Measurements from ENCODE around the gene SQSTM1.
"Not testable (repeated sequence)": the region's sequence is repeated elsewhere in the genome, so short reads cannot be mapped to it uniquely, and the experiment has no call there.

The SQSTM1 gene

GRCh38 chr5:179820483-179821297, at the start of gene SQSTM1:
TSS of gene SQSTM1 (plus strand) at chr5:179820905. CDS start at chr5:179820937, 32 bp downstream.
- peak; percentile 13 to 79 for DNase-seq

GRCh38 chr5:179771311-179771895, 49.3 kb upstream of the SQSTM1 start:
- DNase-seq = no peak

GRCh38 chr5:179772351-179772750, 48.4 kb upstream of the SQSTM1 start:
- no peak for DNase-seq

DNA sequence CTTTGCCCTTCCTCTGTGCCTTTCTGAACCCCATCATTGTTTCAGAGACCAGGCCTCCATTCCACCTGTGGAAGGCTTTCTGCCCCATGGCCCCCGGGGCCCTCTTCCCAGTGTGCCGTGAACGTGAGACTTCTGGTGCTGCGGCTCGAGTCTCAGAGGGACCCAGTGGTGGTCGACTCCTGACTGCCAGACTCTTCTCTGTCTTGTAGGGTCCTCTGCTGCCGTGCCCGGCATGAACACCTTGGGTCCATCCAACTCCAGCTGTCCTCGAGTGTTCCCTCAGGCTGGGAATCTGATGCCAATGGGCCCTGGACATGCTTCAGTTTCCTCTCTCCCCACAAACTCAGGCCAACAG, 47.0 kb upstream of the SQSTM1 start:
- DNase-seq = no peak

- DNase-seq = no peak
These were observed 46.3 kb upstream of the SQSTM1 start for GRCh38 chr5:179774442-179774841.

GRCh38 chr5:179776411-179776938, 44.2 kb upstream of the SQSTM1 start:
- no peak for DNase-seq

DNA sequence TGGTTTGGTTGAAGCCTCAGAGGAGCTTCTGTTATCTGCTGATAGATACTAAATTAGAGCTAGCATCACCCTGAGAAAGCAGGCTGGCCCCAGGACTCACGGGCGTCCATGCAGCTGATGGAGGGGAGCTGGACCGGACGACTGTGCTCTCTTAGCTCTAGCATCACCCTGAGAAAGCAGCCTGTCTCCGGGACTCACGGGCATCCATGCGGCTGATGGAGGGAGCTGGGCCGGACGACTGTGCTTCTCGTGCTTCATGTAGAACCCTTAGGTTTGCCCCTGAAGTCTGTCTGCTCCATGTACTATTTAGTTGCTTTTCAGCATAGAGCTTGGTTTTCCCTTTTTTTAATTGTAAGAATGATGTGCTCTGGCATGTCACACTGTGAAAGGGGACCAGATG, 43.2 kb upstream of the SQSTM1 start:
- no peak for DNase-seq

- no peak for DNase-seq
These were observed 42.8 kb upstream of the SQSTM1 start for GRCh38 chr5:179777909-179778308.

- no peak for DNase-seq
These were observed 42.1 kb upstream of the SQSTM1 start for GRCh38 chr5:179778591-179778990.

DNA sequence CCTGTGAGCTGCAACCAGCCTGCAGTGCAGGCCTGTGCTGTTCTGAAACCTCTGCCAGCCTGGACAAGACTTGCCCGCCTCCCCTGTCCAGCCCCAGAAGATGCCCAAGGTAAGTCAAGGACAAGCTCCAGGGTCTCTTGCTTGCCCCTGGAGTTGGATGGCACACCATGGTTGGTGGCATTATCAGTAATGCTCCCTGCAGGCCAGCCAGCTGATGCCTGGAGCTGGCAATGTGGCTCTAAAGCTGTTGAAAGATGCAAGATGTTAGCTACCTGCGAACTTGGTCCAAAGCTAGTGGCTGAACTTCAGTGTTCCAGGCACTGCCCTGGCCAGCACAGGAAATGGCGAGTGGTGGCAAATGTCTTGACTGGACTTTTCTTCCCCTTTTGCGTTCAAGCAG, 40.9 kb upstream of the SQSTM1 start:
- DNase-seq = no peak

GRCh38 chr5:179780362-179780761, 40.3 kb upstream of the SQSTM1 start:
- DNase-seq = no peak

DNA sequence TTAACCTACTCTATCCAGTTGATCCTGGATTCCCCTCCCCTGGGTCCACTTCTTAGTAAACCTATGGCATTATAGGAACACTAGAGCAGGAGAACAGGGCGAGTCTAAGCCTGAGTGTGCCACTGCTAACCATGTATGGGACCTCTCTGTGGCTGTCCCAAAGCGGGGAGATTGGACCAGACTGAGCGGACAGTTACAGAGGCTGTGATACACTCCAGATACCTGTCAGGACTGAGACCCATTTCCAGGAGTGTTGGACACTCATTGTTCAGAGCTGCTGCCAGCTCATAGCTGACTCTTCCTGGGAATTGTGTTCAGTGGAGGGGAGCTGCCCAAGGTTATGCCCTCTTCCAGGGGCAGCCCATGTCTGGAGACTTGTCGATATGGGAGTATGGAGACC, 38.9 kb upstream of the SQSTM1 start:
- DNase-seq = no peak

DNA sequence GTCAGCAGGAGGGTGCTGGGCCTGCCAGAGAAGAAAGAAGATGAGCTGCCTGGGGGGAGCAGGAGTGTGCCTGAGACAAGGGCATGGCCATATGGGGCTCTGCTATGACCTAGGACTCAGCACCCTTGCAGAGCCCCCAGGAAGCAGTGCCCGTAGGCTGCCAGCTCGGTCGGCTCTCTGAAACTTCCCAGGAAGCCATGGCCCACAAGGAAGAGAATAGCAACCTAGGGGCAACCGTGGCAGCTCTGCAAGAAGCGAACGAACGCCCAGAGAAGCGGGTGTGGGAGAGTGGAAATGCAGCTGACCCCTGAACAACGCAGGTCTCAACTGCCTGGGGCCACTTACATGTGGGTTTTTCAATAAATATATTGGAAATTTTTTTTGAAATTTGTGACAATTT, 37.6 kb upstream of the SQSTM1 start:
- DNase-seq = no peak

GRCh38 chr5:179786861-179787260, 33.8 kb upstream of the SQSTM1 start:
- DNase-seq = no peak

GRCh38 chr5:179788193-179788854, 32.4 kb upstream of the SQSTM1 start:
- DNase-seq = no peak

DNA sequence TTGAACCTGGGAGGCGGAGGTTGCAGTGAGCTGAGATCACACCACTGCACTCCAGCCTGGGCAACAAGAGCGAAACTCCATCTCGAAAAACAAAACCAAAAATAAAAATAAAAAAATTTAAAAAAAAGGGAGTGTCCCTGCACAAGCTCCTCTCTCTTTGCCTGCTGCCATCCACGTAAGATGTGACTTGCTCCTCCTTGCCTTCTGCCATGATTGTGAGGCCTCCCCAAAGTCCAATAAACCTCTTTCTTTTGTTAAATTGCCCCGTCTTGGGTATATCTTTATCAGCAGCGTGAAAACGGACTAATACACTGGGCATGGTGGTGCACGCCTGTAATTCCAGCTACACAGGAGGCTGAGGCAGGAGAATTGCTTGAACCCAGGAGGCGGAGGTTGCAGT, 31.4 kb upstream of the SQSTM1 start:
- DNase-seq = not testable (repeated sequence)

DNA sequence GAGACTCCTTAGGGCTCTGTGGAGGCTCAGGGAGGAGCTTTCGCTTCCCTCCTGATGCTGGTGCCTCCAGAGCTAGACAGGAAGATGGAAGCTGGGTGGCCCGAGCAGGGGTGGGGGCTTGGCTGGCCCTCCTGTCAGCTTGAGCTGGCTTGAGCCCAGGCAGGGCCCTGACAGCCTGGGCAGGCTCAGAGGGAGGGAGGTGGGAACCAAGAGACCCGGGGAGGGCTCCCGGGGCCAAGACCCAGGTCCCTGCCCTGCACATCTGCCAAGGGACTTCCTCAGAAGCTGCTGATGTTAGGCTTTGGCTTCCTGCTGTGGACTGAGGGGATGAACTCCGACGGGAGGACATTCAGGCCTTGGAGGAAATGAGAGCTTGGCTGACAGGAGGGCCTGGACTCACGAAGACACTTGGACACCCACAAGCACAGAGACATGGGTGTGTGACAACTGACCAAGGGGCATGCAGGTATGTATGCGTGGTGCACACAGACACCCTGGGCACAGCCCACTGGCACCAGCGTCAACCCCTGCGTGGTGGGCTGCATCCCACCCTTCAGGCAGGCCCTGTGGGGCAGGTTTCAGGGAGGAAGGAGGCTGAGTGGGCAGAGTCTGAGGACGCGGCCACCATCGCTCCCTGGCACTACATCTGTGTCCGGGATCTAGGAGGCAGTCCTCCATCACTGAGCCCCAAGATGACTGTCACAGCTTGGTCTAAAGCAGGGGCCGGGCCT, 28.7 kb upstream of the SQSTM1 start:
- no peak for DNase-seq

DNA sequence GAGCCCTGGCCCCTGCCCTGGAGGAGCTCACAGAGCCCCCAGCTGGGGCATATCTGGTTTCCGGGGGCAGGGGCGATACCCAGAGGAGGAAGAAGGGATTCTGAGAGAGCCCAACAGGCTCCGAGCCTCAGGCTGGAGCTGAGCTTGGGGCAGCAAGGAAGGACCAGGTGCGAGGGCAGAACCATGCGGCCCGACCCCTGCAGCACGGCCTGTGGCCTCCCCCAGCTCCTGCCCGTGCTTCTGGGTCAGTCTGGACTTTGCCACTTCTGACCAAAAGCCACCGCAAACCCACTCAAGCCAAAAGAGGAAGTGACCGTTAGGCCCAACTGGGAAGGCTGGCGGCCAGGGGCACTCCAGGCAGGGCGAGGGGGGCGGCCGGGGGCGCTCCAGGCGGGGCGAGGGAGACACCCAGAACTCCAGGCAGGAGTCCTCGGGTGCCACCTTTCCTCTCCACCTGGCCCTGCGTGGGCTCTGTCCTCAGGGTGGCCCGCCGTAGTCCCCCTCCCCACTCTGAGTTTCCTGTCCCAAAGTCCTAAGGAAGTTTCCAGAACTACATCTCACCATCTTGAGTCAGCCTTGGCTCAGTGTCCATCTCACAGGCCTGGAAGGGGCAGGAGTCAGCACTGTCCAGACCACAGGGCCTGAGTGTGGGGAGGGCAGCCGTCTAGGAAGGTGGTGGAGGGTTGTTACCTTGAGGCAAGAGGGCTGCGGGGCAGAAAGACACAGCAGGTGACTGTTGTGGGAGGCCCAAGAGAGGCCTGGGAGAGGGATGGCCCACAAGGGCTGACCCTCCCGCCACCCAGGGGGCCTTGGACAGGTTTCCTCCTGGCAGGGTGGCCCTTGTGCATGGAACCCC, 27.9 kb upstream of the SQSTM1 start:
- DNase-seq = no peak

DNA sequence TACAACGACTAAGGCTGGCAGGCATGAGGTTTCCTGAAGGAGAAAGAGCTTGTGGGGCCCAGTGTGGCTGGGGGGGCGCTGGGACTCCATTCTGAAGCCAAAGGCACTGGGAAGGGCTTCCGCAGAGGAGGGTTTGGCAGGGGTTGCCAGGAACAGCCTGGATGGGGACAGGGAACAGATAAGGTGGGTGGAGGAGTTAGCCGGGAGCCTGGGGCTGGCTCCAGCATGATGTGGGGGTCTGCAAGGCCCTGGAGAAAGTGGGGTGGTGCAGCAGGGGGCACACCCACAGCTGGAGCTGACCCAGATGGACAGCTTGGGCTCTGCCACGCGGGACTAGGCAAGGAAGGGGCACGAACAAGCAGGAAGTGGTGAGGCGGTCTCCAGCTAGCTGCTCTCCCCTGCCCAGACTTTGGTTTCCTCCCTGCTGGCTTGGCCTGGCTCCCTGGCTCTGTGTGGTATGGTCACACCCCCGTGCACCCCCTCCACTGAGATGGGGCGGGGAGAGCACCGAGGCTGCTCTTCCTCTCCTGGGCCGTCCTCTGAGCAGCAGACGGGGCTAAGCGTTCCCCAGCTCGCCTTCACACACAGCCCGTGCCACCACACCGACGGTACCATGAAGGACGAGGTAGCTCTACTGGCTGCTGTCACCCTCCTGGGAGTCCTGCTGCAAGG, 27.1 kb upstream of the SQSTM1 start, which contains the start of gene LTC4S:
Gene LTC4S (plus strand): TSS at position 519 of the 672 bp plus-strand sequence. CDS start 95 bp downstream, at position 614.
- DNase-seq = no peak

DNA sequence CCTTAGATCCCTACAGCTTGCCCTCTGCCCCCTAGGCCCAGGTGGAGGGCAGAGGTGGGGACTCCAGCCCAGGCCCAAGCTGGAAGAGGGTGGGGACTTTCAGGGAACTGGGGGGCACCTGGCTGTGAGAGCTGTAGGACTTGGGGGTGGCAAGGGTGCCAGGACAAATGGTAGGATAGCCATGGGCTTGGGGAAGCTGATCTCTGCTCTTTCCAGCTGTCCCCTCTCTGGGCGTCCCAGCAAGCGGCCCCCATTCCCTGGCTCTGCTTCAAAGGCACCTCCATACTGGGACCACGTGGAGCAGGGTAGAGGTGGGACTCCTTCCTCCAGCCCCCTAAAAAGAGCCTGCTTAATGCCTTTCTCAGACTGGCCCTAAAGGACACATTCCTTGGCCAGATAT, 26.5 kb upstream of the SQSTM1 start:
- DNase-seq = no peak

- DNase-seq = no peak
These were observed 26.1 kb upstream of the SQSTM1 start for GRCh38 chr5:179794575-179794974.

Data from NCI-H526 (cell line).